Hepatocyte (in vitro differentiated cells): ENCODE data around the gene GLCE. TPM values are rescaled to one million over a fixed set of nuclear protein-coding genes. Genes with fewer than 3 reads are reported as not detected.

ENCODE experiments used
- DNase-seq: peaks from one replicate; pipeline ENCODE4 v3.0.0-alpha.2; 2016; ENCODE audit warnings: low spot score
- H2AFZ ChIP-seq: fragments of 200-600 bp; sonication (generic); 2 replicates; pipeline ENCODE4 v1.6.0; 2016; ENCODE audit warnings: antibody characterized with exemption, mild to moderate bottlenecking
- H3K27ac ChIP-seq: fragments of 200-600 bp; sonication (generic); 2 replicates; pipeline ENCODE4 v1.5.1; 2016; ENCODE audit warnings: mild to moderate bottlenecking
- H3K27me3 ChIP-seq: fragments of 200-600 bp; sonication (generic); 2 replicates; pipeline ENCODE4 v1.6.1; 2016
- H3K36me3 ChIP-seq: fragments of 200-600 bp; sonication (generic); replicated peaks from 2 replicates; pipeline ENCODE4 v1.5.1; 2016; ENCODE audit warnings: low read depth; ENCODE audit not compliant: insufficient read depth
- H3K4me1 ChIP-seq: fragments of 200-600 bp; sonication (generic); 2 replicates; pipeline ENCODE4 v1.5.1; 2016; ENCODE audit warnings: mild to moderate bottlenecking, moderate library complexity; ENCODE audit not compliant: insufficient read depth
- H3K4me2 ChIP-seq: fragments of 200-600 bp; sonication (generic); 2 replicates; pipeline ENCODE4 v1.6.0; 2016
- H3K4me3 ChIP-seq: fragments of 200-600 bp; sonication (generic); 2 replicates; pipeline ENCODE4 v1.5.1; 2016; ENCODE audit warnings: mild to moderate bottlenecking
- H3K79me2 ChIP-seq: fragments of 200-600 bp; sonication (generic); 2 replicates; pipeline ENCODE4 v1.6.0; 2017; ENCODE audit warnings: mild to moderate bottlenecking
- H3K9me2 ChIP-seq: fragments of 200-600 bp; sonication (generic); replicated peaks from 2 replicates; pipeline ENCODE4 v1.6.0; 2017; ENCODE audit warnings: mild to moderate bottlenecking; ENCODE audit not compliant: insufficient read depth
- H3K9me3 ChIP-seq: fragments of 200-600 bp; sonication (generic); 2 replicates; pipeline ENCODE4 v1.5.1; 2016; ENCODE audit warnings: low read depth, mild to moderate bottlenecking
- H4K20me1 ChIP-seq: fragments of 200-600 bp; sonication (generic); 2 replicates; pipeline ENCODE4 v1.6.0; 2016; ENCODE audit warnings: mild to moderate bottlenecking; ENCODE audit not compliant: insufficient read depth, poor library complexity, severe bottlenecking
- EZH2 ChIP-seq: fragments of 200-600 bp; sonication (generic); IDR thresholded peaks from 2 replicates; pipeline ENCODE4 v1.6.1; 2016; ENCODE audit warnings: antibody characterized with exemption, mild to moderate bottlenecking, borderline replicate concordance
- EZH2phosphoT487 ChIP-seq: fragments of 200-600 bp; sonication (generic); IDR thresholded peaks from one replicate; pipeline ENCODE4 v1.6.1; 2018; ENCODE audit warnings: antibody characterized with exemption, mild to moderate bottlenecking, low read depth, moderate library complexity; ENCODE audit not compliant: unreplicated experiment, severe bottlenecking
- WGBS: methylation state at CpG from one replicate; pipeline ENCODE4 v1.1.6; 2016; ENCODE audit warnings: low lambda C conversion rate; ENCODE audit errors: missing lambda C conversion rate; 5-methylcytosine and 5-hydroxymethylcytosine counted together
- polyA plus RNA-seq: library from polyadenylated mRNA; unstranded; fragments of >200 nt; fragmentation: Nextera tagmentation; extraction: Ambion mirVana; gene quantifications from 2 replicates; pipeline ENCODE4 v1.2.1, GENCODE V29; 2016
- total RNA-seq: library from RNA; depleted of rRNA; stranded (reverse); fragments of >200 nt; gene quantifications from 2 replicates; pipeline ENCODE4 v1.2.3, GENCODE V29; 2014
- TF ChIP-seq, protein P1 (sequence below): fragments of 200-600 bp; sonication (generic); IDR thresholded peaks from 2 replicates; pipeline ENCODE4 v1.5.1; 2016; ENCODE audit warnings: antibody characterized with exemption, mild to moderate bottlenecking; ENCODE audit not compliant: poor library complexity

Gene GLCE
- total and polyA plus RNA-seq, 2 experiments from 2014 or later: 14.4 to 37.9 TPM

DNA sequence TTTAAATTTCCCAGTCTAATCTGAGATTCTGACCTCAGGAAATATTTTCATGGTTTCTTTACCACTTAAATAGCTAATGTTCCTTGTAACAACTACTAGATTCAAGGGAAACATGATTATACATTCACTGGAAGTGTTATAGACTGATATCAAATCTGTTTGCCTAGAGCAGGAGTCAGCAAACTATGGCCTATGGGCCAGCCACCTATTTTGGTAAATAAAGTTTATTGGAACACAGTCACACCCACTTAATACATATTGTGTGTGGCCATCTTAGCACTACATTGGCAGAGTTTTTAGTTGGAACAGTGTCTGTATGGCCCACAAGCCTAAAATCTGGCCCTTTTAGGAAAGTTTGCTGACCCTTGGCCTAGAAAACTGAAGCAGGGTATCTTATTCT, 50.1 kb downstream of the GLCE start:
- H2AFZ ChIP-seq: no peak overlapping the region
- H3K4me3 ChIP-seq: no peak overlapping the region
- H4K20me1 ChIP-seq: no peaks in the 10 kb centered on the region
- no peak overlapping the region for H3K27ac ChIP-seq
- no peak overlapping the region for H3K4me2 ChIP-seq
- TF ChIP-seq, protein P1, sequence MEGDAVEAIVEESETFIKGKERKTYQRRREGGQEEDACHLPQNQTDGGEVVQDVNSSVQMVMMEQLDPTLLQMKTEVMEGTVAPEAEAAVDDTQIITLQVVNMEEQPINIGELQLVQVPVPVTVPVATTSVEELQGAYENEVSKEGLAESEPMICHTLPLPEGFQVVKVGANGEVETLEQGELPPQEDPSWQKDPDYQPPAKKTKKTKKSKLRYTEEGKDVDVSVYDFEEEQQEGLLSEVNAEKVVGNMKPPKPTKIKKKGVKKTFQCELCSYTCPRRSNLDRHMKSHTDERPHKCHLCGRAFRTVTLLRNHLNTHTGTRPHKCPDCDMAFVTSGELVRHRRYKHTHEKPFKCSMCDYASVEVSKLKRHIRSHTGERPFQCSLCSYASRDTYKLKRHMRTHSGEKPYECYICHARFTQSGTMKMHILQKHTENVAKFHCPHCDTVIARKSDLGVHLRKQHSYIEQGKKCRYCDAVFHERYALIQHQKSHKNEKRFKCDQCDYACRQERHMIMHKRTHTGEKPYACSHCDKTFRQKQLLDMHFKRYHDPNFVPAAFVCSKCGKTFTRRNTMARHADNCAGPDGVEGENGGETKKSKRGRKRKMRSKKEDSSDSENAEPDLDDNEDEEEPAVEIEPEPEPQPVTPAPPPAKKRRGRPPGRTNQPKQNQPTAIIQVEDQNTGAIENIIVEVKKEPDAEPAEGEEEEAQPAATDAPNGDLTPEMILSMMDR: no peak
- TF ChIP-seq EZH2phosphoT487 (no peak), EZH2 (no peak)
- H3K9me3 ChIP-seq: no peaks in the 10 kb centered on the region
- H3K27me3 ChIP-seq: no peaks in the 10 kb centered on the region
- no peaks in the 10 kb centered on the region for H3K36me3 ChIP-seq
- H3K4me1 ChIP-seq: no peaks in the 10 kb centered on the region
- peaks cover 22% of the 10 kb centered on the region for H3K79me2 ChIP-seq
- DNase-seq: no peak
- no peaks in the 10 kb centered on the region for H3K9me2 ChIP-seq

DNA sequence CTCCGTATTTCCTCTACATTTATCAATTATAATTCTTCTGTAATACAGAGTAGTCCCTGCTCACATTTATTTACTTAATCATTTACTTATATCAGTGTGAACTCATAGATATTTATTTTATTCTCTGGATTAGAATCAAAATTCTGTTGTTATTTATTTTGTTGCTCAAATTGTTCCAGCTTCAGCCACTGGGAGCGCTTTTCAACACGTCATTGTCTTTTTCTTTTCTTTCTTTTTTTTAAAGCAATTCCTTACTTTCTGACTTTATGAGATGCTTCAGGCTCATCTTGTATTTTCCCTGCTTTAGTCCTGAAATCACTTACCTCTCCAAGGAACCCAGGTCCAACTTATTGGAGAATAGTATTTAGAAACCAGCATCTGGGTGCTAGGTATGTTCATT, 53.4 kb downstream of the GLCE start:
- no peaks in the 10 kb centered on the region for H3K4me1 ChIP-seq
- no peak overlapping the region for H3K4me3 ChIP-seq
- H4K20me1 ChIP-seq: no peaks in the 10 kb centered on the region
- peaks cover 13% of the 10 kb centered on the region for H3K79me2 ChIP-seq
- H3K9me2 ChIP-seq: no peaks in the 10 kb centered on the region
- WGBS: 58% methylated on average over 3 of the region's 3 CpGs
- no peaks in the 10 kb centered on the region for H3K9me3 ChIP-seq
- DNase-seq: no peak
- H3K4me2 ChIP-seq: no peak overlapping the region
- H3K27me3 ChIP-seq: no peaks in the 10 kb centered on the region
- H3K27ac ChIP-seq: no peak overlapping the region
- no peaks in the 10 kb centered on the region for H3K36me3 ChIP-seq
- no peak overlapping the region for H2AFZ ChIP-seq
- TF ChIP-seq, protein P1: no peak
- TF ChIP-seq EZH2phosphoT487: no peak
- TF ChIP-seq EZH2: no peak

DNA sequence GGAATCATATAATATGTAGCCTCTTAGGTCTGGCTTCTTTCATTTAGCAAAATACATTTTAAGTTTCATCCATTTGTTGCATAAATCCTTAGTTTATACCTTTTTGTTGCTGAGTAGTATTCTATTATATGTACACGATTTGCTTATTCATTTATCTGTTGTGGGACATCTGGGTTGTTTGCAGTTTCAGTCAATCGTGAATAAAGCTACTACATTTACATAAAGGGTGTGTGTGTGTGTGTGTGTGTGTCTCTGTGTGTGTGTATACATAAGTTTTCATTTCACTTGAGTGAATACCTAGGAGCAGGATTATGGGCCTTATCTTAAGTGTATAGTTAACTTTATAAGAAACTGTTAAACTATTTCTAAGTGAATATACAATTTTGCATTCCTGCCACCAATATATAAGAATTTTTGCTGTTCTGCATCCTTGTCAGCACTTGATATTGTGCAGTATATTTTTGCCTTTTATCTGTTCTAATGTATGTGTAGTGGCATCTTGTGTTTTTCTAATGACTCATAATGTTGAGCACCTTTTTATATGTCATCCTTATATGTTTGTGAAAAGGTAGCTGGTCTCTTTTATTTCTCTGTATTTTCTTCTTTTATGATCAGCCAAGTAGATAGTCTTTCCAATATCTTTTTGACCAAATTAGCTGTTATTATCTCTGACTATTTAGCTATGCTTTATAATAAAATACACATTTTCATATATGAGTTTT, 55.0 kb downstream of the GLCE start:
- Histone ChIP-seq H3K27ac (no peak overlapping the region), H3K9me2 (no peaks in the 10 kb centered on the region)
- TF ChIP-seq EZH2 (no peak), EZH2phosphoT487 (no peak)
- TF ChIP-seq, protein P1: no peak

DNA sequence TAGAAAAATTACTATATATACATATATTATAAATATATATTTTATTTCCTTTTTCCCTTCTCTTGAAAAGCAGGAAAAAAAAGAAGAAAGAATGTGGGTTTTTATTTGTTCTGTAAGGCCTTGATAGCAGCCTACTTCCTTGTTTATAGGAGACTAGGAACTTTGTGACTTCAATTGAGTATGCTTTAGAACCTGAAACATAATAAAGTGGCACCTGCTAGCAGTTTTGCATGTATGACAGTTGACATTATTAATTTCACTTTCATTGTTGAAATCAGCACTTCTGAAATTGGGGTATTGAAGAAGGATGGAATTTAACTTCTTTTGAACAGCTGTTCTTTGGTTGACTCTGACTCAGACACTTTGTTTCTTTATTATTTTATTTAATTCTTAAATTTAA, 56.9 kb downstream of the GLCE start:
- Histone ChIP-seq H3K4me2 (no peak overlapping the region), H3K27ac (no peak overlapping the region), H3K36me3 (no peaks in the 10 kb centered on the region), H3K9me2 (no peaks in the 10 kb centered on the region), H3K9me3 (peaks cover 3% of the 10 kb centered on the region), H3K4me3 (no peak overlapping the region), H3K79me2 (peaks cover 9% of the 10 kb centered on the region), H4K20me1 (no peaks in the 10 kb centered on the region), H3K4me1 (no peaks in the 10 kb centered on the region), H3K27me3 (no peaks in the 10 kb centered on the region), H2AFZ (no peak overlapping the region)
- no peak for DNase-seq
- TF ChIP-seq, protein P1: no peak
- TF ChIP-seq EZH2 (no peak), EZH2phosphoT487 (no peak)

More for the DNA sequence above, 55.0 kb downstream of the GLCE start:
- H2AFZ ChIP-seq: no peak overlapping the region
- 77% methylated on average over 2 of the region's 2 CpGs for WGBS
- no peak overlapping the region for H3K4me2 ChIP-seq
- DNase-seq: no peak
- H3K36me3 ChIP-seq: no peaks in the 10 kb centered on the region
- no peaks in the 10 kb centered on the region for H4K20me1 ChIP-seq
- H3K79me2 ChIP-seq: peaks cover 3% of the 10 kb centered on the region
- H3K4me3 ChIP-seq: no peak overlapping the region
- no peaks in the 10 kb centered on the region for H3K27me3 ChIP-seq
- H3K9me3 ChIP-seq: no peaks in the 10 kb centered on the region
- no peaks in the 10 kb centered on the region for H3K4me1 ChIP-seq
